HG03066 (cell line): ENCODE measurements around the gene TFDP1.
"Not testable (repeated sequence)": the region's sequence is repeated elsewhere in the genome, so short reads cannot be mapped to it uniquely, and the experiment has no call there.

Experiments used
- ATAC-seq: cut with Tn5 transposase; IDR thresholded peaks from one replicate; pipeline ENCODE4 v1.9.1; 2021; ENCODE audit warnings: low read depth; ENCODE audit not compliant: unreplicated experiment

The TFDP1 gene

DNA sequence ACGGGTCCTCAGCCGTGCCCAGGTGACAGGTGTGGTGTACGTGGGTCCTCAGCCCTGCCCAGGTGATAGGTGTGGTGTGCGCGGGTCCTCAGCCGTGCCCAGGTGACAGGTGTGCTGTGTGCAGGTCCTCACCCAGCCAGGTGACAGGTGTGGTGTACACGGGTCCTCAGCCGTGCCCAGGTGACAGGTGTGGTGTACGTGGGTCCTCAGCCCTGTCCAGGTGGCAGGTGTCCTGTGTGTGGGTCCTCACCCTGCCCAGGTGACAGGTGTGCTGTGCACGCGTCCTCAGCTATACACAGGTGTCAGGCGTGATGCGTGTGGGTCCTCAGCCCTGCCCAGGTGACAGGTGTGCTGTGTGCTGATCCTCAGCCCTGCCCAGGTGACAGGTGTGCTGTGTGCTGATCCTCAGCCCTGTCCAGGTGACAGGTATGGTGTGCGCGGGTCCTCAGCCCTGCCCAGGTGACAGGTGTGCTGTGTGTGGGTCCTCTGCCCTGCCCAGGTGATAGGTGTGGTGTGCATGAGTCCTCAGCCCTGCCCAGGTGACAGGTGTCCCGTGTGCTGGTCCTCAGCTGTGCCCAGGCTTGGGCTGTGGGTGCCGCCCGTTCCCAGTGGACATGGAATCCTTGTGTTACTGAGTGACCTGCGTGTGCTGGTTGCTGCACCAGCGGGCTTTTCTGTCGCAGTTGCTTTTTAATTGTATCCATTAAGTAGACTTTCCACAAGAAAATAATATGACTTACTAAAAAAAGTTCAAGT, 9.7 kb downstream of the TFDP1 start:
- not testable (repeated sequence) for ATAC-seq

DNA sequence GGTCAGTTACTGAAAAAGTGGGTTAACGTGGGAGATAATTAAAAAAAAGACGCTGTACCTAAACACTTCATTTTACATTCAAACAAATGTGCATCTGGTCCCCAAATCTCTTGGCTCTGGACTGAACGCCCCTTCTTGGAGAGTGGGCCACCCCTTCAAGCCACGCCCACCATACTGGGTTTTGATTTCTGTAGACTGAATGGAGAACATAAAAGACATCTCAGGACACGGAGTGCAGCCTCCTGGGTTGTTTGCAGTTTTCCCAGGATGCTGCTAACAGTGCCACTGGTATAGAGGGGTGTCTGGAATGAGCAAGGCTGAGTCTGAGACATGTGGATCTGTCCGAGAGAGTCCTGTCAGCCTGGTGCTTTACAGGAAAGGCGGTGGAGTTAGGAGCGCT, 10.6 kb downstream of the TFDP1 start:
- ATAC-seq = no peak

DNA sequence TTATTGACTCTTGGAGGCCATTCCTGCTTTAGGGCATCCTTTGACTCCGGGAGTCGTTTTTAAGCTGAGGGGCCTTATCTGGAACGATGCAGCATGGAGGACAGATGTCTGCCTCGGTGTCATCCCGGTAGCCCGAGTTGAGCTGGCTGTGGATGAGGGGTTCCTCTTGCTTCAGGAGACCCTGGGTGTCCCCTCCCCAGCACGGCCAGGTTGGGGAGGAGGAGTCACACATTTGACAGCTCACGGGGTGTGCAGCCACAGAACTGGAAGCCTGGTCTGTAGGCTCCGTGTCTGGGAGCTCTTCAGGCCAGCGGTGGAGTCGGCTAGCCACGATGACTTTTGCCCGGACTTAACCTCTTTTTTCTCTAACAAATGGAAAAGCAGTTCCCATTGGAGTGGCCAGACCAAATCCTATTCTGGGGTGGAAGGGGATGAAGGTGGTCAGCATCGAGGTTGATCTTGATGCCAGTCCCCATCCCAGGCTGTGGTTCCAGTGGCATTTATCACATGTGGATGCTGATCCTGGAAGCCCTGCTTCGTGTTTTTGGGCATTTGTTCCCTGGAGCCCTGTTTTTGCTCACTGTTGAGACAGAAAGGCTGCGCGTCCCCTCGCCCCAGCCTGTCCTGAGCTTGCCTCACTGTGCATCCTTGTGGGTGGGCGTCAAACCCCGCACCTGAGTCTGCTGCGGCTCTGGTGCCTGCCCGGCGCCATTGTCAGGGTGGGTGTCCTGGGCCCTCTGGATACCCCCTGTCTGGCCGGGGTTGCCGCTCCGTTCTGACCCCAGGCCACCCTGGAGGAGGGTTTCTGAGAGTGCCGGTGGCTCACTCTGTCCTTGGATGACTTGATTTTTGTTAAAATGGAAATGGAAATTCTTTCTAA, 12.0 kb downstream of the TFDP1 start:
- ATAC-seq = no peak

DNA sequence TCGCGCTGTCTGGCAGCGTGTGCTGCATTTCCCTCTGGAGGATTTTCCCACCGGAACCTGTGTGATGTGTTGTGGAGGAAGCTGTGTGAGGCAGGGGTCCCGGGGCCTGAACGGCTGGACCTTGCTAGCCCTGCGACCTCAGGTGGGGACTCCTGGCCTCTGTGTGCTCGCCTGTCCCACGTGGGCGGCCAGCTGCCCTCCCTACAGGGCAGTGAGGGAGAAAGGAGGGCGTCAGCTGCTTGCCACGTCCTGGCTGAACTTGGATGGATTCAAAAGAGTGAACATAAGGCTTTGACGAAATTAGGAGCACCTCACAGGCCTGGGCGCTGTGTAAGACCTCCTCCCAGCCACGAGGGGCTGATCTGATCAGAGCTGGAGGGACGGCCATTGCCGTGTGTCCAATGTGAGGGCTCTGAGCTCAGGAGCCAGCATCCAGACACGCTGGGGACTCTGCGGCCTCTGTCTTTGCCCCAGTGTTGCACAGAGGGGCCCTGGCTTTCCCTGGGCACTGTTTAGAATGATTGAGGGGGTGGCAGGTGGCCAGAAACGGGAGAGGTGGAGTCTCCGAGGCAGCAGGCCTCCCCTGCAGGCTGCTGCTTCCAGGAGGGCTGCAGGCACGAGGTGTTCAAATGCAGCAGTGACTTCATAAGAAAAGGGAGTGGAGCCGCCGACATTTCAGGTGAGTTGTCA, 13.0 kb downstream of the TFDP1 start:
- ATAC-seq = no peak

DNA sequence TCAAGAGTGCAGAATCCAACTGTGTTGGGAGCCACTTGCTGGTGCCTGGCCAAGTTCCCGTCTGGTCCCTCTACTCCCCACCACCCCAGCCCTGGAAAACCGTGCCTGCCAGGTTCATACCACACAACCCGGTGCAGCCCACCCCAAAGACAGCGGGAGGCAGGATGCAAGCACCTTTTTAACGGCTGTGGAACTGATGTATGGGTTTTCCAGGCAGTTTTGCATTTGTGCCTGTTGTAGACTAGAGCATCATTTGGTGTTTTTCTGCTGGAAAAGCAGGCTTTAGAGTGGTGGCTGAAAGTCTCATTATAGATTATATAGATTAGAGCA, 13.5 kb downstream of the TFDP1 start:
- ATAC-seq = no peak

DNA sequence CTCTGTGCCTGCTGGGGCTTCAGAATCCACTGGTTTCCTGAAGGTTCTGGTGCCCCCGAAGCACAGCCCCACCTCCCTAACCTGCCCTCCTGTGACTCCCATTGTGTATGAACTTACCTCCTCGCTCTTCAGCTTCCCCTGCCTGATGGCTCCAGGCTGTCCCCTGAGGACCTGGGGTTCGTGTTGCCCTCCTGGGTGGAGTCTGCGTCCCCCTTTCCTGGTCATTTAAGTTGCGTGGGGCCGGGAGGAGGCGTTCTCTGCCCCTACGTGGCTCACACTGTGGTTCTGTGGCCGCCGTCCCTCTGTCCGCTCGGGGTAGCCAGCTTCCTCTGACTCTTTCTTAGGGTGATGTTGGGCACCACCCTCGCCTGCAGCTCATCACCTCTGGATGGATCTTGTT, 13.9 kb downstream of the TFDP1 start:
- ATAC-seq = no peak

DNA sequence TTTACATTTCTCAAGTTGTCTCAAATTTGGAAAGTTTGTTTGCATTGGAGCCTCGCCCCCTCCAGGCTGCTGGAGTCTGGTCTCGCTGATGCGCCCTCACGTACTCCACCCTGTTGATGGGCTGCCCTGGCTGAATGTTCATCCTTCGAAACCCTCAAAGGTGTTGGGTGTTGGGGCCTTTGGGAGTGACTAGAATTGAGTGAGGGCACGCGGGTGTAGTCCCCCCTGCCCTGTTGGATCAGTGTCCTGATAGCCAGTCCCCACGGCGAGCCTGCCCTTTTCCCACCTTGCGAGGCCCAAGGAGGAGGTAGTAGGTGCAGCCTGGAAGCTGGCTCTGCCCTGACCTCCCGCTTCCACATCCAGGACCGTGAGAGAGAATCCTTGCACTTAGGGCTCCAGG, 14.8 kb downstream of the TFDP1 start:
- ATAC-seq = no peak

DNA sequence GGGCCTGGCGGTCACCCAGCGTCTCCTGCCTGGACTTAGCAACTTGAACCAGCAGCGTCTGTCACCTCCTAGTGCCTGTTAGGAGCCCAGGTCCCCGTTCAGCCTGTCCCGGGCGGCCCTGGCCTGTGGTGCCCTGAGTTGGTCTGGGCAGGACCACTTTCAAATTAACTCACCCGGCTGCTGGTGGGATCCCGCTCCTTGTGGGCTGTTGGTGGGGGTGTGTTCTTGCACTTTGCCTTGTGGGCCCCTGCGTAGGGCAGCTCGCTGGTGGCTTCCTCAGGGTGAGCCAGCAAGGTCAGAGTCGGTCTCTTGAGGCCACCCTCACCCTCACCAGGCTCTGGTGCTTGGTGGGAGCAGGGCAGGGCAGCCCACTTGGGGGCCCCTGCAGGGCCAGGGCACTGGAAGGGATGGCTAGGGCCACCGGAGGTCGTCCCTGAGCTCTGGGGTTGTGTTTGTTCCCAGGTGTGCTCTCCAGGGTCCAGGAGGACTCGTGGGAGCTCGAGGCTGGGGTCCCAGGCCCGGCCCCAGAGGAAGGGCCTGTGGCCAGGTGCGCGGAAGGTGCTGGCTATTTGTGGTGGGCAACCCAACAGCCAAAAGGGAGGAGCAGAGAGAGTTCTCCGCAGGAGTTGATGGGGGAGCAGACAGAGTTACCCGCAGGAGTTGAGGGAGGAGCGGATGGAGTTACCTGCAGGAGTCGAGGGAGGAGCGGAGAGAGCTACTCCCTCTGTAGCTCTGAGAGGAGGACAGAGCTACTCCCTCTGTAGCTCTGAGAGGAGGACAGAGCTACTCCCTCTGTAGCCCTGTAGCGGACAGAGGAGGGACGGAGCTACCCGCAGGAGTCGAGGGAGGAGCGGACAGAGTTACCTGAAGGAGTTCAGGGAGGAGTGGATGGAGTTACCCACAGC, 16.9 kb downstream of the TFDP1 start:
- no peak for ATAC-seq

DNA sequence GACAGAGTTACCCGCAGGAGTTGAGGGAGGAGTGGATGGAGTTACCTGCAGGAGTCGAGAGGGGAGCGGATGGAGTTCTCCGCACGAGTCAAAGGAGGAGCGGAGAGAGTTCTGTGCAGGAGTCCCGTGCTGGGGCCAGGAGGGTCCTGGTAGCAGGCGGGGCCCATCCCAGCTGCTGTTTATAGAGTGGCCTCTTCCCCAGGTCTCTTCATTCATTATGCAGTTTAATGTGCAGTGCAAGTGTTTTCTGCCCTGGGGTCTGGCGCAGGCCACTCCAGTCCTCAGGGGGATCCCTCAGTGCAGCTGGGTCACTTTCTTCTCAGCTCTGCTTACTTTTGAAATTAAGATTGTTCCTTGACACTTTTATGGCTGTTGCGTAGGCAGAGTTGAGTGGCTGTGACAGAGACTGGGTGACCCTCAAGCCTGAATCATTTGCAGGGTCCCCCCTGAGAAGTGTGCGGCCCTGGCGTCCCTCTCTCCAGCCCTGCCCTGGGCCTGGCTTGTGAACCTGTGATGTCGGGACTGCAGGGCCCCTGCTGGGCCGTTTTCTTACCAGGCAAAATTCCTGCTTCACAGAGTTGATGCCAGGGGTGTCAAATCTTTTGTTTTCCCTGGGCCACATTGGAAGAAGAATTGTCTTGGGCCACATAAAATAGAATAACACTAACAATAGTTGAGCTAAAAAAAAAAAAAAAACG, 17.9 kb downstream of the TFDP1 start:
- no peak for ATAC-seq

DNA sequence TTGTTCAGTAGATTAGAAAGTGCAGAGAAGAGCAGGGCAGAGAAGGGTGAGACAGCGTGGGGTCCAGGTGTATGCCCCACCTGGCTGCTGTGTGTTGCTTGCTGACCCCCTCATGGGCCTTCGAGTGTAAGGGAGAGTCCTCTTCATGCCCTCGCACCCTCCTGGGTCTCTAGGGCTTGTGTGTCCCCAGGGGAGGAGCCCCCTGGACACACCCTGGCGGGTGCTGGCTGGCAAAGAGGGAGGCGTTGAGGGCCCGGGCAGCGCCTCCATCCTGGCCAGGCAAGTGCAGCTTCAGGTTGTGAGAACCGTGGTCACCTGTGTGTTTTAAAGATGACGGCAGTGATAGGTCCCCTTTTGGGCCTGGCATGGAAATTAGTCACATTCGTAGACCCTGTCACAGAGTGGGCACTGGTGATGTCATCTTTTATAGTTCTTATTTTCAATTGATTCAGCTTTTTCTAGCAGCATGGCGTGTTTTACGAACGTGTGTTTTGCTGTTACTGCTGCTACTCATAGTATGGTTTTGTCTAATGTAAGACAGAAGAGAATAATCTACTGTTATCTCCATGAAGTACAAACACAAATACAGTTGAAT, 18.7 kb downstream of the TFDP1 start:
- no peak for ATAC-seq

DNA sequence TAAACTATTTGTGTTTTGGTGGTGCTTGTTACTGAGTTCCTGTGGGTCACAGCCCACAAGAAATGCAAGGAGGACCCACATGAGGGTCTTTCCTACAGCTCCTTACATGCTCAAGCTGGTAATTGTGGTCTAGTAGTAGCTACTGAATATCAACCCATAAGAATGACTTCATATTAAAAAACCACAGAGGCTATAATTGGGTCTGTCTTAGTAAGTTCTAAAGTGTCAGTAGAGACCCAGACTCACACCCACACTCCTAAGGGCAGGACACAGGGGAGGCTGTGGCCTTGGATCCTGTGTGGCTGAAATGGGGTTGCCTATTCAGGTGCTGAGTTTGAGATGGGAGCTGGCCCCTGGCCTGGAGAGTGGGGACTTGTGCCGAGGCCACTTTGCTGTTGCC, 19.6 kb downstream of the TFDP1 start:
- ATAC-seq = no peak

DNA sequence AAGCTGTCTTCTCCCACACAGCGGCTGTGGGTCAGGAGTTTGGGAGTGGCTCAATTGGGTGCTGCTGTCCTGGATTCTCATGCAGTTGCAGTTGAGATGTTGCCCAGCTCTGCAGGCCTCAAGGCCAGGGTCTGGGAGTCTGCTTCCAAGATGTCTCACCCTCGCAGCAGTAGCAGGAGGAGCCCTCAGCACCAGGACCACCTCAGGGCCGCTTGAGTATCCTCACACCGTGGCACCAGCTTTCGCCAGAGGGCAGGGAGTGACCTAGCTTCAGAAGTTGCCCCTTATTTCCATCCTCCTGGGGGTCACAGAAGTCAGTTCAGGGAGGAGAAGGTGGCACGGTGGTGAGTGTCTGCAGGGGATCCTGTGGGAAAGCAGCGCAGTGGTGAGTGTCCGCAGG, 20.9 kb downstream of the TFDP1 start:
- ATAC-seq = no peak

DNA sequence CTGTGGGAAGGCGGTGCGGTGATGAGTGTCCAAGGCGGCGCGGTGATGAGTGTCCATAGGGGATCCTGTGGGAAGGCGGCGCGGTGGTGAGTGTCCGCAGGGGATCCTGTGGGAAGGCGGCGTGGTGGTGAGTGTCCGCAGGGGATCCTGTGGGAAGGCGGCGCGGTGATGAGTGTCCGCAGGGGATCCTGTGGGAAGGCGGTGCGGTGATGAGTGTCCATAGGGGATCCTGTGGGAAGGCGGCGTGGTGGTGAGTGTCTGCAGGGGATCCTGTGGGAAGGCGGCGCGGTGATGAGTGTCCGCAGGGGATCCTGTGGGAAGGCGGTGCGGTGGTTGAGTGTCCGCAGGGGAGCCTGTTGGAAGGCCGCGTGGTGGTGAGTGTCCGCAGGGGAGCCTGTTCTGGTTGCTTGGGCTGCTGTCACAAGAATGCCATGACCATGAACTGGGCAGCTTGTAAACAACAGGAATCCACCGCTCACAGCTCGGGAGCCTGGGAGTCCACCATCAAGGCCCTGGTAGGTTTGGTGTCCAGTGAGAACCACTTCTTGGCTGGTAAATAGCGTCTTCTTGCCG, 21.4 kb downstream of the TFDP1 start:
- ATAC-seq = no peak

DNA sequence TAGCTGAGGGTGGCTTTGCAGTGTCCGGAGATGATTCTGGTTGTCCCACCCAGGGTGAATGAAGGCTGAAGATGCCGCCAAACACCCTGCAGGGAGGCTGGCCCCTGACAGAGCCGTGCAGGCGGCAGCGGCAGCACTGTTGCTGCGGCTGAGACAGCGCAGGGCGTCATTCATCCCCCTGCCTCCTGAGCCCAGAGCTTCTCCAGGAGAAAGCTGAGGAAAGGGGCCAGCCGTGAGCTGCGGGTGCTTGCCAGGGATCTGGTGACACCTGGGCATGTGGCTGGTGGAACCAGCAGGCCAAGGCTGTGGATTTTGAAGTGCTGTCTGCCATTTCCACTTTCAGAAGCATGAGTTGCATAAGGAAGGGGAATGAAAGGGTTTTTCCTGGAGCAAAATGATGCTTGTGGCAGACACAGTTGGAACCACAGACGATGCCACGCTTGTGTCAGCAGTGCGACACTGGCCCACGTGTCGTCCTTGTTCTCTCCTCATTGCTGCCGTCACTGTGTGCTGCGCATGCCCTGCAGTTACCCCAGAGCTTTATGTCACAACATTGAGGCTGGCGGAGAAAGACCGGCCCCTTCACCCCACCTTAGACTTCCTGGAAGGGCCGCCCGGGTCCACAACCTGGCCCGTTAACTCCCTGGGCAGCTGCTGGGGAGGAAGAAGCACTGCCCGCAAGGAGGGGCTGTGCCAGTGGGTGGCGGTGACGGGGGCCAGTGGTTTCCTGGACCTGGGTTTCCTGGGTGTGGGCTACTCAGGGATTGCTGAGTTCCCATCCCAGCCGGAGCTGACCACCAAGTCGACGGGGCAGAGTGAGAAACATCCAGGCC, 22.7 kb downstream of the TFDP1 start:
- ATAC-seq = no peak

DNA sequence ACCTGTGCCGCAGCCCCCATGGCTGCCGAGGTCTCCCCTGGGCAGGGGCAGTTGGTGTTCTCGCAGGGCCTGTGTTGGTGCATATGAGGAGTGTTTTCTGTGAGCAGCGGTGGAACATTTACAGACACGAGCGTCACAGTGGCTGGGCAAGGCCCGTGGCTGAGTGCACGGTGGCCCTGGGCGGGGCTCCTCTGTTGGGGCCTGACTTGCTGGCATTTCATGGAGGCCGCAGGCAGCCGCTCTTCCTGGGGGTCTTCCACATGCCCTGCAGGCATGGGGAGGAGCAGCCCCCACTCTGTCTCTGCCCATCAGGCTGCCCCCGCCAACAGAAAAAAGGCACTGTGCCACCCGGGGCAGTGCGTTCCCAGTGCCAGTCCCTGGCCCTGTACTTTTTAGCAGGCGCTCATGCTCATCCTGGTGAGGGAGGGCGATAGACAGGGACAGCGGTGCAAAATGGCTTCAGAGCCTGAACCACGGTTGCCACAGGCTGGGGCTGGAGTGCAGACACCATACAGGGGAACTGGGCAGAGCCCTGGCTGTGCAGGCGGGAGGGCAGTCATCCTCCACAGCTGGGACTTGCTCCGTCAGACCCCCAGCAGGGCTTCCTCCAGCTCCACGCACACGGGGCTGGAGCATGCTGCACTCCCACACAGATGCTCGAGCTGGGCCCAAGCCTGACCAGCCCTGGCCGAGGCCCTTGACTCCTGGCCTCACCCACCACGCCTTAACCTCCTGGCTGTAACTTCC, 23.5 kb downstream of the TFDP1 start:
- no peak for ATAC-seq

DNA sequence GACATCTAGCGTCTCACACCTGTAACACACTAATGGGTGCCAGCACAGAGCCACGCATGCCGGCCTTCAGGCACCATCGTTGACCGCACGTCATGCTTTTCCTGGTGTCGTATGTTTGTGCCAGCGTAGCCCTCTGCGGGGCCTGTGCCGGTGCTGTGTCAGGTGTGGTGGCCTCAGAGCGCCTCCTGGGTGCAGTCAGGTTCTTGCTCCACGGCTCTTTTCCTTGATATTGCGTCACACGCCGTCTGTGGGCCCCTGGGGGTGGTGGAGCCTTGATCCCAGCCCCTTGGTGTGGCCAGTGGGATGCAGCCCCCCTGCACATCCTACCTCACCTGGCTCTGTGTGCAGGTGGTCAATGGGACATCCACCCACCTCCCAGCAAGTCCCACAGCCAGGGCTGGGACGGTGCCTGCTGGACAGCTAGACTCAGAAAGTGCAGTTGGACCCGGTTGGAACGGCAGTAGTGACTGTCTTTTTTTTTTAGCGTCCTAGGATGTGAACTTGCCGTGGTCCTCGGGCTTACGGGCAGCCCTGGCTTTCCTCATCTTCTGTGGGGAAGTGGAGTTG, 24.5 kb downstream of the TFDP1 start:
- no peak for ATAC-seq

DNA sequence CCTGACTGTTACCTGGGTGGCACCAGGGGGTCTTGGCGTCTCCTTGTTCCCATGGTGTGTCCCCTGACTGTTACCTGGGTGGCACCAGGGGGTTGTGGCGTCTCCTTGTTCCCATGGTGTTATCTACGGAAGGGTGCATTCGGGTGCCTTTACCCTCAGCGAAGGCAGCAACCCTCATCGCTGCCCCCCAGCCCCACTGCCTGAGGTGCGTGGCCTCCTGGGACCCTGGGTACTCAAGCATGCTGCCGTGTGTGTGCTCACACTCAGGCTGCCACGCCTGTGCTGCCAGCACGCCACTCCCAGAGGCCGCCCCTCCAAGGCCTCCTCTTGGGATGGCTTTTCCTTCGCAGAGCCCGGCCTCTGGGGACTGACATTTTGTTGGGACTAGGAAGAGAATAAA, 25.1 kb downstream of the TFDP1 start:
- no peak for ATAC-seq
